KG1 (cell line): Measurements from ENCODE around the gene CDH13.

Experiments
- DNase-seq: peaks from one replicate; lab custom pipeline; 2025; lab: John Stamatoyannopoulos, UW

The CDH13 gene

DNA sequence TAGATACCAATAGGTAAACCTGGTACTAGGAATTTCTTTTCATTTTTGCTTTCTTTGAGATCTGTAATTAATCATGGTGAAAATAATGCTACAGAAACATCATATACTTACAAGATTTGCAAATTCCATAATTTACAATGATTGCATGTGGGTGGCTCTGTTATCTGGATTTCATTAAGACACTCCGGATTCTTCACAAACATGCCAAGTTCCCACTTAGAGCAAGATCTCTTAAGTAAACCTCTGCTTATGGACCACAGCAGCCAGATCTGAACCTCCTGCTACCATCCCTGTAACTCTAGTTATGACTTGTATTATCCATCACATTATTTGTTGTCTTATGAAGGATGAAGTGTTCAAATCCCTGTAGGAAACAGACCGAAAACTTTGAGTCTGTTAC lies 424.7 kb downstream of the CDH13 start:
- no peak for DNase-seq

DNA sequence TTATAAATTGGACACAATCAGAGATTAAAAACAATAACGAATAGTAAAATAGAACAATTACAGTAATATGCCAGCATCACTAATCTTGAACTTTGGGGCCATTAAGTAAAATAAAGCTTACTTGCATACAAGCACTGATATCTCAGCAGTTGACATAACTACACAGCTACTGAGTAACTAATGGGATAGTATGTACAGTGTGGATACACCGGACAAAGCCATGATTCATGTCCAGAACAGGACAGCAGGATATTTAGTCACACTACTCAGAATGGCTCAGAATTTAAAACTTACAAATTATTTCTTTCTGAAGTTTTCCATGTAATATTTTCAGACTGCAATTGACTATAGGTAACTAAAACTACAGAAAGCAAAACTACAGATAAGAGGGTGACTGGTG lies 427.5 kb downstream of the CDH13 start:
- no peak for DNase-seq

DNA sequence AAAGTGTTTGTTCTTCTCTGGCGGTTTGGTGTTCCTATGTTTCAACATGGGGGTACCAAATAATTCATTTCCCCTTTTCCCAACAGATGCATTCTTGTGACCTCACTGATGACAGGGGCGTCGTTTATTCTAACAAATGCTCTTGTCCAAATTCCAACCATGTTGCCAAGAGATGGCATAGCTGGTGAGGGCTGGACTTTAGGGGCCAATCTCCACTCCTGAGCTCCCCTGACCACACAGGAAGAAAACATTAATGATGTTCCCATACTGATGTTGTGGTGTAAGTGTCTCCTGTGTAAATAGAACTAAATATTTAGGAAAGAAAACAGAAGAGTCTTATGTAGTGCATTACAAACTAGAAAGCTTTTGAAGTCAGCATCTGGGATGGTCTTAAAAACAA lies 431.6 kb downstream of the CDH13 start:
- DNase-seq = no peak

DNA sequence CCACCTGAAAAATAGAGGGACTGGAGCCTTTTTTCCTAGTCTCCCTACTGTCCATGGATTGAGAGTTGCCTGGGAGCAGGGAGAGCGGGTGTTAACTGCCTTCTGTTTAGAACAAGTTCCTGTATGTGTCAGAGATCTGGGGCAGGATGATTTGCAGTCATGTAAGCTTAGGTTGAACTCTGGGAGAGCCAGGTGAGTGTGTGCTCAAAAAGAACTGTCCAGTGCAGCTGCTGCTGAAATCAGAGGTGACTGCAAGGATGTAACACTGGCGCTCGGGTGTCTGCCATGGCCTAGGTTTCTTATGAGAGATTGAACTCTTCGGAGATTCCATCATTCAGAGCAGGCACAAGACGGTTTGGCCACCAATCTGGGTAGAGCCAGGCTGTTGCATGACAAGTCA lies 432.5 kb downstream of the CDH13 start:
- DNase-seq = no peak

DNA sequence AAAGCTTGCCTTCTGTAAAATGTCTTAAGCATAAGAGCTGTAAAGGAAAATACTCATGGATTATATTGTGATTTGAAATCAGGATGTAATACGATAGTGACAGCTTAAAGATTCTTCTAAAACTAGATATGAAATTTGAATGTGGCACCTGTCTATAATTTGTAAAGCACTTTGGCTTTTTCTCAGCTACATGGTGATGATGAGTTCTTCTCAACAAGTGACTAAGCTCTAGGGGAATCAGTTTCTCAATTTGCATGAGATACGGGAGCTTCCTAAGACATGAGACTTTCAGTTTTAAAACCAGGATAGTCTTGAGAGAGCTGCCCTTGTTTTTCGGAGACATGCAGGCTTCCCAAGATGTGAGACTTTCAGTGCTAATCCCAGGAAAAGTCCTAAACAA lies 439.2 kb downstream of the CDH13 start:
- DNase-seq = no peak

DNA sequence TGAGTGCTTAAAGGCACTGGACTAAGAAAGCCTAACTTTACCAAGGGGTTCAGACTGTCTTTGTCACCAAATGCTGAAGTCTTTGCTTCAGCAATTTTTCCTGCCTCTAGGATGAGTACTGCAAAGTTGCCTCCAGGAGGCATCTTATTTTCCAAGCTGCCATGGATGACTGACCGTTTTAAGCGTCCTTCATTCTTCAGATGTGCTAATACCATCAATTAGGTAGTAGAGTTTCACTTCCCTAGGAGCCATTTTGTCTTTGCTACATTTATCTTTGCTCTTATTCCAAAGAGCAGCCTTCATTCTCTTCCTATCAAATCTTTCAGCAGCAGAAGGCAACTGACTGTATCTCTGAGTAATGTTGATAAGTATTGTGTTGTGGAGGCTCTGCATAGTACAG lies 440.1 kb downstream of the CDH13 start:
- DNase-seq = no peak

DNA sequence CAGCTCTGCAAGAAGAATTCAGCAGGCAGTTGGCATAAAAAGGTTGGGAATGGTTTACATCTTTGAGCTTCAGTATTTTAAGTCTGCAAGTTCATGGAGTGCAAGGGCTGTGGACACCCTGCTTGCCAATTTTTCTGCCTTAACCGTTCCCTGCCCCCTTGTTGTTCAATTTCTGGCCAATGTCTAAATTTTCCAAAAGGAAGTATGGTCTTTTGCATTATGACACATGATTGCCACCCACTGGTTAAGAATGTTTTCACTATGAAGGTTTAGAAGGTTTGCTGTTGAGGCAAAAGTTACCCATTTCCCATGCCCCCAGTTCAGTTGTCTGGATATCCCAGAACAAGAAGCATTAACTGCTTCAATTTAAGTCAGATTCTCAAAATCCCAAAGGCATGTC lies 441.9 kb downstream of the CDH13 start:
- DNase-seq = no peak

DNA sequence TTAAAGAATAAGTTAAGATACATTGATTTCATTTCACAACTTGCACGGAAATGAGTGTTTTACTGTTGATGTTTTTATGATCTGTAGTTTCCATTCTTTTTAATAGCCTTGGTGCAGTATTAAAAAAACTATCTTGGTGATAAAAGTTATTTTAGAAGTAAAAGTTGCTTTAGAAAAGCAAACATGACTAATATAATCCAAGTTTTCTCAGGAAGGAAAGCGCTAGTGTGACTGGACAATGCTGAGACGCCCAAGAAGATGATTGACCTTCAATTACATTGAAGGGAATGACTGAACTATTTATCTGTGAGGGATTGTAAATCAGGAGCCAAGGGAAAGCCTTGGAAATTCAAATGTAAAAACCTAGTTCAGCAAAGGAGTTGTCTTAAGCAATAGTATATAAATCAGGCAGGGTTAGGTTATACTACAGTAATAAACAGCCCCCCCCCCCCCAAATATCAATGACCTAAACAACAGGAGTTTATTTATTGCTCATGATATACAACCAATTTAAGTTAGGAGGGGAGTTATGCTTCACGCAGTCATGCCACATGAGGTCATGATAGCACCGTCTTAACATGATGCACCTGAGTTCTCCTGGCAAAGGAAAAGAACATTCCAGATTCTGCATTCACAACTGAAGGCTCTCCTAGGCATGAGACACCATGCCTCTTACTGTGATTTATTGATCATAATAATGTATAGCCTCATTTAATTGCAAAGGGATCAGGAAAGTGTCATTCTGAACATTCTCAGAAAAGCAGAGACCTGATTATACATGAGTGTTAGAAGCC lies 443.8 kb downstream of the CDH13 start:
- no peak for DNase-seq

DNA sequence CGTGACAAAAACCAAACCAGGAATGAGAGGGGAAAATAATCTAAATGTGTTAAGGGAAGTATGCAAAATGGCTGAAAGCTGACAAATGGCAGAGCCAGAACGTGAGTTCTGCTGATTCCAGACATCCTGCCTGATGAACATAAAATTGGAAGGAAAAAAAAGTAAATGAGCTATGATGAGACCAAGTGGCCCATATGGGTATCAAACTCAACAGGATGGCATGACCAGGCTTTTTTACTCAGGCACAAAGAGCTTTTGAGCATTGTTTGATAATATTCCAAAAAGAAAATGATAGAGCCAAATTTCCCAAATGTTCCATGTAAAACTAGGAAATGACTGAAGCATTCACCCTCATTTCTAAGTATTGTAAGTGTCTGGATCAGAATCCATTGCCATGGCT lies 449.2 kb downstream of the CDH13 start:
- DNase-seq = no peak

DNA sequence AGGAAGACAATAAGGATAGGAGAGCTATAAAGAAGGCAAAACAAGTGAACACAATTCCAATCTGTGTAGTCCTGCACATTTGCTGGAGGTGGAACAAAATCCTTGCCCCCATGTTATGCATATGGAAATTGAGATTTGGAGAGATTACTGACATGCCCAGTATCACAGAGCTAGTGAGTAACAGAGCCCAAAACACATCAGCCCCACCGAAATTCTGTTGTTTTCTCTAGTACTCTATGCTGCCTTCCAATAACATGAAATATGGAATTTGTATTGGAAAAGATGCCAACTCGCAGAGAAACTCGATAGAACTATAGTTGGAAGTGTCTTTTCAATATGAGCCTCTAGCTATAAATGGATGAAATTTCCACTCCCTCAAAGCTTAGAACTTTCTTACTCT lies 456.6 kb downstream of the CDH13 start:
- no peak for DNase-seq

DNA sequence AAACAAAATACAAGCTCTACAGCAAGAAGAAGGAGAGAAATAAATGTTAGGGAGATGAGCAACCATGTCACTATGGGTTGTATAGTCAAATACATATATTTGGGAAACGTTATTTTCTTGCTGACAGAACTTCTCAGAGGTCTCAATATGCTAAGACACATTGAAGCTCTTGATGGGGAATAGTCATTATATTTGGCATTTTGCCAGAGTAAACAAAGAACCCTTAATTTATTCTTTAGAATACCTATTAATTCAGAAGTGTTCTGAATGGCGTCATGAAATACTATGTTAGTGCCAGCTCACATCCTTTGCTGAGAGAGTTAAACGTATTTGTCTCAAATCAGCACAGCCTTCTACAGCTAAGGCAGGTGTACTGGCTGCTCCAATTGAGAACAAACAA lies 458.9 kb downstream of the CDH13 start:
- DNase-seq = no peak

DNA sequence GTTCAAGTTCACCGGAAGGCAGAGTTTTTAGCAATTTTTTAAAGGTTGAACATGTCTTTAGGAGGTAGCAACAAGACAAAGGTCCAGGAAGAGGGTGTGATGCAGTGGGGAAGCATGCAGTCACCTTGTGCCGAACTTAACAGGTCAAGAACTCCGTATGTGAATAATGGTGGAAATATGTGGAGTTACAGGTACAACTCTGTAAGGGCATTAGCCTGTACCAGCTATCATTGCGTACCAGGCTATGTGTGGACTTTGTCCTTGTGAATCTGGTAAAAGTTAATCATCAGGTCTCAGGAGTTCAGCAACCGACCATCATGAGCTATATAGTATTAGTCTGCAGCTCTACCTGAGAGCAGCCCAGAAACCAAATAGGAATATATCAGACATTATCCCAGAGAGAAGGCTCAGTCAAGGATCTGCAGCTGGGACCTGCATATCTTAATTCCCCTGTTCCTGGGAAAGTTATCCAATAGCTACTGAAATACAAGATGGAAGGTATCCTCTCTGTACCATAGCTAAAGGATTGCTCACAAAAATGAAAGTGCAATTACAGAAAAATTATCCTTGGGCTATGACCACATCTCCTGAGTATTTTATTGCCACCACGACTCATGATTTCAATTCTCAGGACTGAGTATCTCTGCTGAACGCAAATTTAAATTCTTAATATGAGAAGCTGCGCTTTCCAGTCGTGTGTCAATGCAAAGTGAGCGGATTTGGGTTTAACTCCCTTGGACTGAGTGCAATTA lies 469.3 kb downstream of the CDH13 start:
- no peak for DNase-seq

DNA sequence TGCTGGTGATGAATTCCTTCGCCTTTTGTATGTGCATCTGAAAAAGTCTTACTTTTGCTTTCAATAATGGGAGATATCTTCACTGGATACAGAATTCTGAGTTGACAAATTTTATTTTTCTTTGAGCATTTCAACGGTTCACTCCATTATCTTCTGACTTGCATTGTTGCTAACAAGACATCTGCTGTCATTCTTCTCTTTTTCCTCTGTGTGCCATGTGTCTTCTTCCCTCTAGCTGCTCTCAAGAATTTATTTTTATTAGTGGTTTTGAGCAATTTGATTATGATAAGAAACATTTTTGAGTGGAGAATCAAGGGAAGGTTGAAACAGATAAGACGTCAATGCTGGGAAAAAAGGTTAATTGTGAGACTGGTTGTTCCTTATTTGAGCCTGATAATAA lies 471.8 kb downstream of the CDH13 start:
- DNase-seq = no peak

DNA sequence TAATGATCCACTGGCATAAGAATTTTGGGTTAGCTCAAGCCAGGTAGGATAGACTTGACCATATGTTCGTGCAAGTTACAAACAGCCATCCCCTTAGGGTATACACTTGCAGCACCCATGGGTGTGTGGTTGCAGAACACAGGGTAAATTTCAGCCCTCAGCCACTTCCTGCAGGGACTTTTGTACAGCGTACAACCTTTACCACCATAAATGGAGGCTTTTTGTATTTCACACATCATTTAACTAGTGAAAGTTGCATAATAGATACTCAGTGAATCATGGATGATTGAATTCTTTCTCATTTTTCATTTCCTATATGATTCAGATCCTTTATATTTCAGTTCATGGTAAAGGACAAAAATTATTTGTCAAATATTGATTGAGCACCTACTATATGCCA lies 473.9 kb downstream of the CDH13 start:
- DNase-seq = no peak

DNA sequence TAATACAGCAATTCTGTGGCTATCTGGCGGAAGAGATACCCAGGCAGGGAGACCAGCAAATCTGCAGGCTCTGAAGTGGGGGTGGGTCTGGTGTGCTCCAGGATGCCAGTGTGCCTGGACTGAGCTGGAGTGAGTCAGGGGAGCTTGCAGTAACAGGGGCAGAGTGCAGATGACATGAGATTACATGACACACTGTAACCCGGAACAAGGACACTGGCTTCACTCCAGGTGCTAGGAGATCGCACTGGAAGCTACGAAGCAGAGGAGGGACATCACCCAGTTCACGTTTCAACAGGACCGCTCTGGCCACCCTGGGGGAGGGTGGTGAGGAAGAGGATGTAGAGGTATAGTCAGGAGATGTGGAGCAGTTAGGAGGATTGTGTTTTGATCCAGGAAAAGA lies 475.6 kb downstream of the CDH13 start:
- DNase-seq = no peak

DNA sequence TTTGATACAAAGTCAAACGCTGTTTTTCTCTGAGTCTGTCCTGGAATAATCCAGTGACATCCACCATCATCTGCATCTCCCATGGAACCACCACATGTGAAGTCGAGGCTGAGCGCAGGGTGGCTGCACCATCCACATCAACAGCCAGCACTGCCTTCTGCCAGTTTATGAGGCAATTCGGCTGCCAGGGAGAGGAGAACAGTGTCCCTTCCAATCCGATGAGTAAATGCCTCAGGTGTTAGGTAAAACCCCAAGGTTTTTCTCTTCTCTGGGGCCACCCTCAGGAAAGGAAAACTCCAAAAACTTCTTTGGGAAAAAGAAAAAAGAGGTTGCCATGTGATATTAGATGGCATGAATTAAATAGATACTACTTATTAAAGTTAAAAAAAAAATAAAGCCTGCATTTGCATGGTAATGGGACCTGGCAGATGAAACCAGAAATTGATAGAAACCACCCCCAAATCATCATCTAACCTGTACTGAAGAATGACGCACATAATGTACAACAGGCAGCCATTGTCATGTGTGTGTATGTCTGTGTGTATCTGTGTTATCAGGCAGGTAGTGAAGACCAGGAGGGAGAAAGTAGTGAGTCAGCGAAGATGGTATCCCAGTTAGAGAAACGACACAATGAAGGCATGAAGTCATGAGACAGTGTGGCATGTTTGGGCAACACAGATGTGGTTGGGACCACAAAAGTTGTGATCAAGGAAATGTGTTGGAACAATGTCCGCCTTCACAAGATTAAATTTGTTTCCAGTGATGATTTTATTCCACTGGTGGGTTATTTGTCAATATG lies 478.7 kb downstream of the CDH13 start:
- DNase-seq = no peak

DNA sequence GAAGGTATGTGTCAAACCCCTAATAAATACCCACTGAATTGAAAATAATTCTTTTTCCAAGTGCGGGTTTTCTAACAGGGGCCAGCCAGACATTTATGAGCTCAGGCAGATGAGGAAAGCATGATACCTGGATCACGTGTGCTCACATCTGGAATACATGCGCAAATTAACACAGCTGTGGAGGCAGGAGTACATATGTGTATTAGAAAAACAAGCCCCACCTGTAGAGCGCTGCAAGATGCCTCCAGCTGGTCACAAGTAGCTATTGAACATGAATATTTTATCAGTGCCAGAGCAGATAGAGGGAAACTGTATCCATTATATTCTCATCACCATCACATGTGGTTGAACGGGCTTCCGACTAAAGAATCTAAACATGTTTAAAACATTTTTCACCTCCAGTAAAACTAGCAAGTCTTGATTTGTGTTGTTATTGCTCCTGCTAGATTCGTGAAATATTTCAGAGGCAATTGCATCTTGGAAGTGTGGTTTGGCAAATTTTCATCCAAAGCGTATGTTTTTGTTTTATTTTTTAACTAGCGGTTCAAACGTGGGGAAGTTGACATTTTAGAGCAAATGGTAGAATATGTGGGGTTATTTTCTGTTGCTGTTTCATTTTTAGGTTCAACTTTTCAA lies 482.8 kb downstream of the CDH13 start:
- no peak for DNase-seq

DNA sequence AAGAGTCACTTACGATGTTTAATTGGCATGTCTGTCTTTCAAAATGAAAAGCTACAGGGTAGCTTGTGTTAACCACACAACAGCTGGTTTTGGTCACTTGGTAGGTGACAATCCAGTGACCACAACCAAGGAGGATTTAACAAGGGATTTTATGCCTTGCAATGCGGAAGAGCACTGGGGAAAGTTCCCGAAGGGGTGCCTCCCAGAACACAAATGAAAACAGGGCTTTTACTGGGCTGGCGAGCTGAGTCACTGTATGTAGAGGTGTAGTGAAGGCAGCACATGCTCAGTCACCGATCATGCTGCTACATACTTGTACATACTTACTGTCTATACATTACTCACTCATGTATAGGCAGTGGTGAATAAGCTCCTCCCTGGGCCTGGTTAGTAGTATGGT lies 483.5 kb downstream of the CDH13 start:
- no peak for DNase-seq

DNA sequence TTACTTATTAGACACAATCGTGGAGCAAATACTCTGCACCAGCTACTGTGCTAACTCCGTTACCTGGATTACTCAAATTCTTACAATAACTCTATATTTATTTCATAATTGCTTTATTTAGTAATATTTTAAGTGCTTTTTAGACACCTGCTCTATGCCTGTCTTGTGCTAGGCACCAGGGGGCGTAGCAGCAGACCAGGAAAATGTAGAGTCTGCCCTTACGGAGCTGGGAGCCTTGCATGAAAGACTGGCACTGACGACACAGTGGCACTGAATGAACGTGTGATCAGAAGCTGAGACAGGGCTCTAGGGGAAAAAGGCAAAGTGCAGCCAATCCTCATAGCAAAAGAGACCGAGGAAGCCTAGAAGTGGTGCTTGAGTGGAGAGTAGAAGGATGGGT lies 486.5 kb downstream of the CDH13 start:
- no peak for DNase-seq

DNA sequence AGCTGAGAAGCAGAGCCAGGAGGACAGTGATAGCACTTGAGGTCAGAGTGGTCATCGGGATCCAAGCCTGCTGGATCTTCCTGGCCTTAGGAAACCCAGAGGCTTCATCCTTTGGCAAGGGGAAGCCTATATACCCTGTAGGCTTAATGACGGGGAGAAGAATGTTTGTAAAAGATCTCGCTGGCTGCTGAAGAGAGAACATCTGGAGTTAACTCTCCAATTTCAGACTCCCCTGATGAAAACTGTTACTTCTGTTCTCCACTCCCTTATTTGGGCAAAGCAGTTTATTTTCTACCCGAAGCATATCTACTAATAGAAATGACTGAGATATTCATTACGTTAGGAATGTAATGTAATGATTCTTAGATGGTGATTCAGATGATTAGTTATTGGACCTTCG lies 487.0 kb downstream of the CDH13 start:
- no peak for DNase-seq

DNA sequence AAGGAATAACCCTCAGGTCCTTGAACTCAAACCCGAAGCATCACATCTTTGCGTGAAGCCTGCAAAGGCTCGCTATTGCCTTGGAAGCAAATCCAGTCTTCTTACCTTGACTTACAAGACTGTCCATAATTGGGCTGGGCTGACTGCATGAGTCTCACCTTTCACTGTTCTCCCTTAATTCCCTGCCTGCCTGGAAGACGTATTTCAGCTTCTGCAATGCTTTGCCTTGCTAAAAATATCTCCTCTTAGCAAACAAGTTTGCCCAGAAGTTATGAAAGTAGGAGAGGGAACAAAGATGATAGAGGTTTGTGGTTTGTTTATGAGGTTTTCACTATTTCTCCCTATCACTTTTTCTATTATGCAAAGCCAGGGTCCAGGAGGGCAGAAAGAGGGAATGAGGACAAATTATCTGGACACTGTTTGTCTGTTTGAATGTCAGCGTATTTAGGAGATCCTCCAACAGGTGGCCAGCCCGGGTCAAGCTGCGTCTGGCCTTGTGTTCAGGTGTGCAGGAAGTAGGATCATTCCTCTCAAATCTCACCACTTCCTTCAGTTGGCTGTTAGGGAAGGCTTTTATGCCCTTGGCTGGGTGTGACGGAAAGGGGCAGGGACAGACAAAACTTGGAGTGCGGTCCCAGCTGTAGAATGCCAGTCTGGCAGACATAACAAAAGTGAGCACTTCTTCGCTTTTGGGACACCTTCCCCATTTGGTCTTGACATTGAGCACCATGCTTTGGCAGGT lies 488.9 kb downstream of the CDH13 start:
- DNase-seq = no peak
